C4-2B (cell line): ENCODE results near the gene CAD.
"Not testable (repeated sequence)": the region's sequence is repeated elsewhere in the genome, so short reads cannot be mapped to it uniquely, and the experiment has no call there.

Experiments
- H3K27ac ChIP-seq: fragments of 450-650 bp; 2 replicates; pipeline ENCODE4 v1.5.1; 2017
- CTCF ChIP-seq: fragments of 450-650 bp; conservative IDR thresholded peaks from 2 replicates; pipeline ENCODE4 v1.5.1; 2017; ENCODE audit warnings: mild to moderate bottlenecking
- ZFX ChIP-seq: fragments of 450-650 bp; IDR thresholded peaks from 2 replicates; pipeline ENCODE4 v1.6.1; 2017

The CAD gene

GRCh38 chr2:27191070-27191829, 25.9 kb upstream of the CAD start:
- H3K27ac ChIP-seq = no peak overlapping the region
- TF ChIP-seq ZFX = no peak
- peak; percentile 50 for TF ChIP-seq CTCF

GRCh38 chr2:27194538-27195354, 22.4 kb upstream of the CAD start:
- TF ChIP-seq ZFX (no peak), CTCF (no peak)
- H3K27ac ChIP-seq = no peak overlapping the region

DNA sequence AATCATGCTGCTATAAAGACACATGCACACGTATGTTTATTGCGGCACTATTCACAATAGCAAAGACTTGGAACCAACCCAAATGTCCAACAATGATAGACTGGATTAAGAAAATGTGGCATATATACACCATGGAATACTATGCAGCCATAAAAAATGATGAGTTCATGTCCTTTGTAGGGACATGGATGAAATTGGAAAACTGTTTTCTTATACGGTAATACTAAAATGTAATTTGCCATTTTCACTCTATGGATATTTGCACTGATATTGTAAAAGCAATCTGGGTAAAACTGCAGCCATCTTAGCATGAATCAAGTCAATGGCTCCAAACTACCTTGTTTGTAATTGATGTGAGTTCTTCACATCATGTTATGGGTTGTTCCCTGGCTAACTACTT, 21.4 kb upstream of the CAD start:
- not testable (repeated sequence) for H3K27ac ChIP-seq

GRCh38 chr2:27198068-27198467, 19.1 kb upstream of the CAD start:
- H3K27ac ChIP-seq = not testable (repeated sequence)

- H3K27ac ChIP-seq = no peak overlapping the region
- no peak for TF ChIP-seq CTCF
- TF ChIP-seq ZFX = no peak
These were observed 18.5 kb upstream of the CAD start for GRCh38 chr2:27198627-27199026.

DNA sequence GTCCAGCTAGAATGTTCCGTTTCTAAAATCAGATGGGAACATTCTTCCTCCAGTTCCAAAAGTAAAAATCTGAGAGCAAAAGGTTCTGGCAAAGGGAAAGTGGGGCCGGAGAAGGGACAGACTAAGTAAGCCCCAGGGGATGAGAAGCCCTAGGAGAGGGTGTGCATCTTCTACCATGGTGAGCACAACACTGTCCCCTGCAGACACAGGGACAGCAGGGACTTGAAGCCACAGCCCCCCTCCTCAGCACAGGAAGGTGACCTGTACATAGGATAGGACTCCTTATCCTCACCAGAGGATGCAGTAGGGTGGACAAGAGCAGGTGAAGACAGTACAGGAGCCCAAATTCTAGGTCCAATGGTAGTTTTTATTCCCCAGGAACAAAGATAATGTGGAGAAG, 17.9 kb upstream of the CAD start:
- no peak overlapping the region for H3K27ac ChIP-seq
- TF ChIP-seq ZFX (no peak), CTCF (no peak)

DNA sequence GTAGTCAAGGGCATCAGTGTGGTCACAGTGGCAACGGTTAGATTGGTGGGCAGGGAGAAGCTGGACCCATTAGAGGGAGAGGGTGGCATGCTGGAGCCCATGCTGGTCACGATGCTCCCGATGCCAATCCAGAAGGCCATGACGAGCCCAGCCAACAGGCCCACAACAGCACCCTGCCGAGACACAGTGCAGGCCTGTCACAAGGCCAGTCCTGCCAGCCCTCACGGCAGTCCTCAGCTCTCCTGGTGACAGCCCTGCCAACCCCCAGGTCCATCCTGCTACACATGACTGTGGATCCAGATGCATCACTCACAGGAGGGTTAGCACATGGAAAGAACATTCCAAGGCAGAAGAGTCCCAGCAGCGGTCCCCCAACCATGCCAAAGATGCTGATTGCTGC, 15.5 kb upstream of the CAD start:
- TF ChIP-seq ZFX (no peak), CTCF (no peak)
- no peak overlapping the region for H3K27ac ChIP-seq

DNA sequence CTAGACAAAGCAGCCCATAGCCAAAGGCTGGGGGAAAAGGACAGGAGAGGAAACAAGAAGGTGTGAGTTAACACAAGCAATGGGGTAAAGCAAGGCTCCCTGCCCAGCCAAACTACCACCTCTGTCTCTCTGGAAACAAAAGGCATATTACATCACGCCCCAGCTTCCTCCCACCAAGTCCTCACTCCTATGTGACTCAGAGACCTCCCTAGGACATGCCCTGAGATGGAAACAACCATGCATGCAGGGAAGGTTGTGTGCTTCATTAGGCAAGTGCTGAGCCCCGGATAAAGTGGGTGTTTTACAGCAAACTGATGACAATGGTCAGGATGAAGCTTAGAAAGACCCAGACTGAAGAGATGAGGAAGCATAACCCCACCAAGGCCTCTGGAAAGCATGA, 14.3 kb upstream of the CAD start:
- no peak overlapping the region for H3K27ac ChIP-seq
- TF ChIP-seq CTCF = no peak
- TF ChIP-seq ZFX = no peak
